ENCODE measurements around the gene FAIM2. TPM values are rescaled to one million over a fixed set of nuclear protein-coding genes. Genes with fewer than 3 reads are reported as not detected.

Gene FAIM2
- total RNA-seq, 1 donor from 2014 or later: 1.6 TPM

DNA sequence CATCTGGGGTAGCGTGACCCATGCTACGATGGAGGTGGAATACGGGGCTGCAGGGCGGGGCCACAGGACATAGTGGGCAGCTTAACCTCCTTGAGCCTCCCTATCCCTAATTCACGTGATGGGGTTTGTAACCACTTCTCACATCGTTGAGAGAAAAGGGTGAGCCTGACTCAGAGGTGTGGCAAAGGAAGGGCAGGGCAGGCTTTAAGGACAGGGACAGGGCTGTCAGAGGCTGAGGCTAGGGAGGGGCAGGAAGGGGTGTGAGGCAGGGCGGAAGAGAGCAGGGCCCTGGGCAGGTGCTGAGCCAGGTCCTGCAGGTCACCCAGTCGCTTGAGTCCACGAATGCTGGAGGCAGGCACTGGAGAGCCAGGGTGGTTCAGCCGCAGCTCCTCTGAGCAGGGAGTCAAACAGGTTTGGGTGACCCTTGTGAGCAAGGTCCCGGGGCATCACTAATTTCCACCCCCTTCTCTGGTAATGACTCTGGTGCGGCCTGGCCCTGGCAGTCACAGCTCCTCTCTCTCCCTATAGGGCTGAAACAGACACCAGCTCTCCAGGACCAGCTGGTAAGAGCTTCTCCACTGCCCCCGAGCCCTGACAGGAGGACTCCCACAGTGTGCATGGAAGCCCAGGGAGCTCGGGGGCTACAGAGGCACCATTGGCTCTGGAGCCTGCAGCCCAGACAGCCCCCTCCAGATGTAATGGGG lies 39.4 kb upstream of the FAIM2 start:
- Mint-ChIP-seq H3K27ac (ENCODE audit: unreplicated experiment) (no peak overlapping the region), H3K36me3 (ENCODE audit: low read depth) (no peaks in the 10 kb centered on the region), H3K4me3 (no peak overlapping the region), H3K9me3 (no peaks in the 10 kb centered on the region), H3K4me1 (peaks cover 32% of the 10 kb centered on the region), H3K27me3 (ENCODE audit: low read depth) (peaks cover 2% of the 10 kb centered on the region)
- TF ChIP-seq, protein P1, sequence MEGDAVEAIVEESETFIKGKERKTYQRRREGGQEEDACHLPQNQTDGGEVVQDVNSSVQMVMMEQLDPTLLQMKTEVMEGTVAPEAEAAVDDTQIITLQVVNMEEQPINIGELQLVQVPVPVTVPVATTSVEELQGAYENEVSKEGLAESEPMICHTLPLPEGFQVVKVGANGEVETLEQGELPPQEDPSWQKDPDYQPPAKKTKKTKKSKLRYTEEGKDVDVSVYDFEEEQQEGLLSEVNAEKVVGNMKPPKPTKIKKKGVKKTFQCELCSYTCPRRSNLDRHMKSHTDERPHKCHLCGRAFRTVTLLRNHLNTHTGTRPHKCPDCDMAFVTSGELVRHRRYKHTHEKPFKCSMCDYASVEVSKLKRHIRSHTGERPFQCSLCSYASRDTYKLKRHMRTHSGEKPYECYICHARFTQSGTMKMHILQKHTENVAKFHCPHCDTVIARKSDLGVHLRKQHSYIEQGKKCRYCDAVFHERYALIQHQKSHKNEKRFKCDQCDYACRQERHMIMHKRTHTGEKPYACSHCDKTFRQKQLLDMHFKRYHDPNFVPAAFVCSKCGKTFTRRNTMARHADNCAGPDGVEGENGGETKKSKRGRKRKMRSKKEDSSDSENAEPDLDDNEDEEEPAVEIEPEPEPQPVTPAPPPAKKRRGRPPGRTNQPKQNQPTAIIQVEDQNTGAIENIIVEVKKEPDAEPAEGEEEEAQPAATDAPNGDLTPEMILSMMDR (conservative IDR thresholded peaks at IDR 0.05): no peak
- DNase-seq (ENCODE audit: low read depth, low spot score): no peak

DNA sequence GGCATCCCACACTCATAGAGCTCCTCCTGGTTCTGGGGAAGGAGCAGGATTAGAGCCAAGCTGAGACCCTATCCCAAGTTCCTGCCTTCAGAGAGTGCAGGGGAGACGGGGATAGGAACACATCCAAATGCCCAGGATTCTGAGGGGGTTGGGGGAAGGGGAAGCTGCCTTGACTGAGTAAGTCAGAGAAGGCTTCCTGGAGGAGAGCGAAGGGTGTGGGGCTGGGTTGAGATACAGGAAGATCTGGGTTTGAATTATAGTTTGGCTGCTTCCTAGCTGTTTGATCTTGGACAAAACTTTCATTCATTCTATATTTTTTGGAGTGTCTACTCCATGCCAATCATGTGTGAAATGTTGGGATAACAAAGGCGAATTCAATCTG lies 38.8 kb upstream of the FAIM2 start:
- no peak overlapping the region for H3K27ac Mint-ChIP-seq (ENCODE audit: unreplicated experiment)
- no peak for DNase-seq (ENCODE audit: low read depth, low spot score)
- H3K36me3 Mint-ChIP-seq (ENCODE audit: low read depth): no peaks in the 10 kb centered on the region
- H3K9me3 Mint-ChIP-seq: no peaks in the 10 kb centered on the region
- TF ChIP-seq, protein P1 (conservative IDR thresholded peaks at IDR 0.05): no peak
- H3K4me3 Mint-ChIP-seq: no peak overlapping the region
- peaks cover 32% of the 10 kb centered on the region for H3K4me1 Mint-ChIP-seq
- H3K27me3 Mint-ChIP-seq (ENCODE audit: low read depth): peaks cover 2% of the 10 kb centered on the region

DNA sequence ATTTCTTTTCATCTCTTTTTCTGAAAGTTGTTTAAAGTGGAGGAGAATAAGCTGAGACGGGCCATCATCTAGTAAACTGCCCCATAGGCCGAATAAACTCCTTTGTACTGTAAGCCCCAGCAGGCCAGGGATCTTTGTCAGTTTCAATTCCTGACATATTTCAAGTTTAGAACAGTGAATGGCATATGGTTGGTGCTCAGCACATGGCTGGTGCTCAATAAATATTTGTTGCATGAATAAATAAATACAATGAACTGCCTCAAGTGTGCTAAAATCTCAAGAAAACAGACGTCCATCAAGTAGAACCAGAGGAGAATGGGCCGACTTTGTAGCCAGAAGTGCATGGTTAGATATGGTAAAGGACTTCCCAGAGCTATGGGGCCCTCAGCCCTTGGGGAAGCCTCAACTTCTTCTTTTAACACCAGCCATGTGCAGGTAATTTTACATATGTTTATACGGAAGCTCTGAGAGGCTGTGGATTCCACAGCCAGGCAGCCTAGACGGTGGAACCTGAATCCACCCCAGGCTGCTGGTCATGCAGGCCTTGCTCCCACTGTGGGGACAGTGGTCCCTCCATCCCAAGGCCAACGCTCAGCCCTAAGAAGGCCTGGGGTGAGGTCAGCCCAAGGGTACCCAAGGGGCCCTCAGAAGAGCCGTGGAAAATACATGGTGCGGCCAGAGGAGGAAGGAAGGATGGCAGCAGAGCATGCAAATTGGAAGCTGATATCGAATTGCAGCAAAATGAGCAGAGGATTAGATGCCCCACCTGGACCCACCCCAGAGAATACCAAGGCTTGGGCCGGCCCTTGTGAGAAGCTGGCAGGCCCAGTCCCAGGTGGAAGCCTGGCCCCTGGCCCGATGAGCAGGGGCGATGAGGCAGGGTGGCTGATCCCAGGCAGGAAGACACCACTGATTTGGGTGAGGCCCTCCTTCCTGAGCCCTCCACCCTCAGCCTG lies 38.1 kb upstream of the FAIM2 start:
- DNase-seq (ENCODE audit: low read depth, low spot score): no peak
- no peak overlapping the region for H3K4me3 Mint-ChIP-seq
- no peaks in the 10 kb centered on the region for H3K9me3 Mint-ChIP-seq
- no peak overlapping the region for H3K27ac Mint-ChIP-seq (ENCODE audit: unreplicated experiment)
- TF ChIP-seq, protein P1 (conservative IDR thresholded peaks at IDR 0.05): no peak
- peaks cover 32% of the 10 kb centered on the region for H3K4me1 Mint-ChIP-seq
- no peaks in the 10 kb centered on the region for H3K36me3 Mint-ChIP-seq (ENCODE audit: low read depth)
- peaks cover 2% of the 10 kb centered on the region for H3K27me3 Mint-ChIP-seq (ENCODE audit: low read depth)

DNA sequence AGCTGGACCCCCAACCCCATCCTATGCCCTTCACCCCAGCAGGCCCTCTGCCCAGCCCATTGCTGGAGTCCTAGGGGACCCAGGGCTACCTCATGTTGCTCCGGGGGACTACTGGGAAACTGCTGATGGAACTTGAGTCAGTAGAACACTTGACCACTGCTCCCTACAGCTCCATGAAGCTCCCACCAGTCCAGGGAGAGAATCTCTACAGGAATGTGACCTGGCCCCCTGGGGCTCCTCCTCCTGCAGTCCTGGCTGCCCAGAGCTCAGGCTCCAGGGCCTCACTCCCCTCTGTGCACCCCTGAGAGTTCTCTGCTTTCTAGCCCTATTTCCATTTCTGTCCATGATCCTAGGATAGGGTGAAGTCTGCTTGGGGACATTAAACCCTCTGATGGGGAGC lies 36.0 kb upstream of the FAIM2 start:
- Mint-ChIP-seq H3K9me3 (peaks cover 1% of the 10 kb centered on the region), H3K27ac (ENCODE audit: unreplicated experiment) (no peak overlapping the region), H3K27me3 (ENCODE audit: low read depth) (no peaks in the 10 kb centered on the region), H3K4me3 (no peak overlapping the region), H3K36me3 (ENCODE audit: low read depth) (no peaks in the 10 kb centered on the region), H3K4me1 (peaks cover 22% of the 10 kb centered on the region)
- TF ChIP-seq, protein P1 (conservative IDR thresholded peaks at IDR 0.05): no peak
- DNase-seq (ENCODE audit: low read depth, low spot score): no peak

DNA sequence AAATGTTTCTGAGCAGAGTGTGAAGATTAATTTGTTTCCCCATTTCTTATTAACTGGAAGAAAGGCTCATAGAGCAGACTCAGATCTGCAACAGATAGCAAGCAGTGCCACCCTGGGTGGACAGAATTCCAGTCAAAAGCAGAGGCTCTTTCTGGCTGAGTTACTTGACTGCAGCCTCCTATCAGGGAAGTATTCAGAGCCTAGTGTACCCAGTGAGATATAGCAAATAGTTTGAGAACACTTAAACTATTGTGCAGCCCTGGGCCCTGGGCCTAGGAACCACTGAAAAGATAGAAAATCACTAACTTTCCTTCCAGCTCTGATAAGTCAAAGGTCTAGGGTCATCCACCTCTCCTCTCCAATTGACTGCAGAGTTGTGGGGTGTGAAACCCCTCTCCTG lies 35.6 kb upstream of the FAIM2 start:
- Mint-ChIP-seq H3K27ac (ENCODE audit: unreplicated experiment) (no peak overlapping the region), H3K4me1 (peaks cover 19% of the 10 kb centered on the region), H3K27me3 (ENCODE audit: low read depth) (no peaks in the 10 kb centered on the region), H3K36me3 (ENCODE audit: low read depth) (no peaks in the 10 kb centered on the region), H3K9me3 (peaks cover 4% of the 10 kb centered on the region), H3K4me3 (no peak overlapping the region)
- TF ChIP-seq, protein P1 (conservative IDR thresholded peaks at IDR 0.05): no peak
- no peak for DNase-seq (ENCODE audit: low read depth, low spot score)

All from neural crest cell (in vitro differentiated cells).